ENCODE data around the gene SDCCAG8. TPM values are rescaled to one million over a fixed set of nuclear protein-coding genes. Genes with fewer than 3 reads are reported as not detected.

The SDCCAG8 gene
- total RNA-seq, 2 donors from 2014 or later: 18.5 to 20.3 TPM

DNA sequence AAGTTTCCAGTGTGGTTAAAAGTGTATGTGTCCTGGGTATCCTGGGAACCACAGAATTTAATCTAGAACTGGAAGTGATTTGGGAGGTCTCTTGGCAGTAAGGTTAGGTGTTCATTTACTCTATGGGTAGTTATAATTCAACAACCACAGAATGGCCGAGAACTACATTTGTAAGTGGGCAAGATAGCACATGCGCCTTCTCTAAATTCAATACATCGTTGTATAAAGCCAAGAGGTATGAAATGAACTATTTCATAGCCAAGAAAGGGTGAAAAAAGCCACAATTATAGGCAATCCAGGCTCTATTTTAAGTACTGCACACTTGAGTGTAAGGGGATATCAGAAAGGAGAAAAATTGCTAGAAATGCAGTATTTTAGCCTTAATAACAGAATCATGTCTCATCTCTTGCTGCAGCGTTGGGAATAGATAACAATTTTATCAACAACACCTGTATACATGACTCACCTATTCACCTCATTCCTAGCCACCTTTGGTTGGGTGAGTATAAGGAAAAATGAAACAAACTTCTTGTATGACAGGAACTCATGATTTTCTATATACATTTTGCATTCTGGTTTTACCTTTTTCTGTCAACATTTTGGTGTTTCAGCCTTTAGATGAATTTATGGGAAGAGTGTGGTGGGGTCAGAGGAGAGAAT lies 4.5 kb downstream of the SDCCAG8 start:
- Mint-ChIP-seq H3K27me3 (no peaks in the 10 kb centered on the region), H3K36me3 (no peaks in the 10 kb centered on the region), H3K9me3 (no peaks in the 10 kb centered on the region), H3K4me1 (ENCODE audit: low read depth in 2 of 2) (peaks cover 7 to 14% of the 10 kb centered on the region in 2 donors), H3K27ac (no peak overlapping the region), H3K4me3 (no peak overlapping the region)
- ATAC-seq: no peak
- DNase-seq (ENCODE audit: low spot score): no peak

DNA sequence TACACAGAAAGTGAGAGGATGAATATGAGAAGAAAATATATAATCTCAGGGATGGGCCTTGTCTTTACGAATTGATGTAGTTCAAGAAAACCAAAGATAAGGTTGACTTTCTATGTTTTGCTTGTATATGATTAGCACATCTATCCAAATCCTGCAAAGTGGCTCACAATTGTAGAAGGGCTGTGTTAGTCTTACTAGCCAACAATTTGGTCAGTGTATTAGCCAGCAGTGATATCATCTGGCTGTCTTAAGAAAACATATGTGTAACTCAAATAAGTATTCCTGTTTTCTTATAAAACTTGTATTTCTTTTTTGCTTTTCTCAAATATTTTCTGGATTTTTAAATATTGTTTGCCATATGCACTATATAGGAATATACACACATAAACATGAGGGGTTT lies 5.5 kb downstream of the SDCCAG8 start:
- no peak for DNase-seq (ENCODE audit: low spot score)
- peaks cover under 1 to 14% of the 10 kb centered on the region in 2 donors for H3K4me1 Mint-ChIP-seq (ENCODE audit: low read depth in 2 of 2)
- H3K9me3 Mint-ChIP-seq: no peaks in the 10 kb centered on the region
- H3K36me3 Mint-ChIP-seq: no peaks in the 10 kb centered on the region
- H3K27ac Mint-ChIP-seq: no peak overlapping the region
- ATAC-seq: no peak
- no peaks in the 10 kb centered on the region for H3K27me3 Mint-ChIP-seq
- H3K4me3 Mint-ChIP-seq: no peak overlapping the region

DNA sequence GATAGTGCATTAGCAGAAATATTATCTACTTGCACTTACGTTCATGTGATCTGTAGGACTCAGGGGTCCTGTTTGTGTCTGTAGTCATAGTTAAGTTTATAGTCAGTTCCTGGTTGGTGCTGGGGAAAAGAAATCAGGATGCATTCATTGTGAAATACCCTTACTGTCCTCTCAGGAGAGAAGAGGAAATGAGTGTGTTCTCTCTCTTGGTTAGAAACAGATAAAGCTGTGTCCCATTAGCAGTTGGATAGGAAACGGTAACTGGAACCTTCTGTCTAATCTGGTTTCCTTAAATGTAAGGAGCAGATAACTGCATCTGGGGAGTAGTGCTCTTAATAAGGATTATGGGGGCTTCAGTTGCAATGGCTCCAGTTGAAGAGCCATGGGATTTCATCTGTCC lies 8.9 kb downstream of the SDCCAG8 start:
- no peaks in the 10 kb centered on the region for H3K9me3 Mint-ChIP-seq
- H3K4me3 Mint-ChIP-seq: no peak overlapping the region
- H3K36me3 Mint-ChIP-seq: no peaks in the 10 kb centered on the region
- ATAC-seq (peak in 1 of 2 donors; percentile 43), DNase-seq (ENCODE audit: low spot score) (no peak)
- H3K27me3 Mint-ChIP-seq: no peaks in the 10 kb centered on the region
- H3K27ac Mint-ChIP-seq: peak overlapping the region in 1 of 2 donors; percentile 20
- peaks cover 3 to 19% of the 10 kb centered on the region in 2 donors for H3K4me1 Mint-ChIP-seq (ENCODE audit: low read depth in 2 of 2)

DNA sequence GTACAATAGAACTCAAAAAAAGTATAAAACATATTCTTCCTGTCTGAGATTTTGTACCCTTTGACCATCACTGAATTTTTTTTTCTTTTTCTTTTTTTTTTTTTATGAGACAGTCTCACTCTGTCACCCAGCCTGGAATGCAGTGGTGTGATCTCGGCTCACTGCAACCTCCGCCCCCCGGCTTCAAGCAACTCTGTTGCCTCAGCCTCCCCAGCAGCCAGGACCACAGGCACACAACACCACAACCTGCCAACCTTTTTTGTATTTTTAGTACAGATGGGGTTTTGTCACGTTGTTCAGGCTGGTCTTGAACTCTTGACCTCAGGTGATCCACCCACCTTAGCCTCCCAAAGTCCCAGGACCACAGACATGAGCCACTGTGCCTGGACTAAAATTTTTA lies 10.4 kb downstream of the SDCCAG8 start:
- Mint-ChIP-seq H3K36me3 (no peaks in the 10 kb centered on the region), H3K9me3 (no peaks in the 10 kb centered on the region), H3K4me3 (no peak overlapping the region), H3K27ac (no peak overlapping the region), H3K27me3 (no peaks in the 10 kb centered on the region), H3K4me1 (ENCODE audit: low read depth in 2 of 2) (peaks cover 3 to 19% of the 10 kb centered on the region in 2 donors)
- no peak for ATAC-seq
- DNase-seq (ENCODE audit: low spot score): no peak

DNA sequence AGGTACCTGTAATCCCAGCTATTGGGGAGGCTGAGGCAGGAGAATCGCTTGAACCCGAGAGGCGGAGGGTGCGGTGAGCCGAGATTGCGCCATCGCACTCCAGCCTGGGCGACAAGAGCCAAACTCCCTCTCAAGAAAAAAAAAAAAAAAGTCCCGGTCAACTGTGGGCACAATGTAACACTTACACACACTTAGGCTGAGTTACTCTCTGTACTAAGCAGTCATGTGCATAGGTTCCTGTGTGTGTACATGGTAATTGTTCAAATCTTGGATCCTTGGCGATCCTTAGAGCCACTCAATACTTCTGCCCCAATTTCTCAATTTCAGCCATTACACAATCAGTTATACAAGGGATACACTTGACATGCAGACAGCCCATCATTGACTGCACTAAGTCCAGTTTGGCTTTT lies 11.6 kb downstream of the SDCCAG8 start:
- H3K9me3 Mint-ChIP-seq: no peaks in the 10 kb centered on the region
- H3K36me3 Mint-ChIP-seq: no peaks in the 10 kb centered on the region
- DNase-seq (ENCODE audit: low spot score) (no peak), ATAC-seq (no peak)
- no peak overlapping the region for H3K27ac Mint-ChIP-seq
- no peak overlapping the region for H3K4me3 Mint-ChIP-seq
- peaks cover 3 to 19% of the 10 kb centered on the region in 2 donors for H3K4me1 Mint-ChIP-seq (ENCODE audit: low read depth in 2 of 2)
- no peaks in the 10 kb centered on the region for H3K27me3 Mint-ChIP-seq

- H3K9me3 Mint-ChIP-seq: no peaks in the 10 kb centered on the region
- no peak overlapping the region for H3K27ac Mint-ChIP-seq
- no peak overlapping the region for H3K4me3 Mint-ChIP-seq
- ATAC-seq (no peak), DNase-seq (ENCODE audit: low spot score) (no peak)
- H3K27me3 Mint-ChIP-seq: no peaks in the 10 kb centered on the region
- H3K36me3 Mint-ChIP-seq: no peaks in the 10 kb centered on the region
- peaks cover 3 to 19% of the 10 kb centered on the region in 2 donors for H3K4me1 Mint-ChIP-seq (ENCODE audit: low read depth in 2 of 2)
These were observed 12.2 kb downstream of the SDCCAG8 start for GRCh38 chr1:243267914-243268653.

DNA sequence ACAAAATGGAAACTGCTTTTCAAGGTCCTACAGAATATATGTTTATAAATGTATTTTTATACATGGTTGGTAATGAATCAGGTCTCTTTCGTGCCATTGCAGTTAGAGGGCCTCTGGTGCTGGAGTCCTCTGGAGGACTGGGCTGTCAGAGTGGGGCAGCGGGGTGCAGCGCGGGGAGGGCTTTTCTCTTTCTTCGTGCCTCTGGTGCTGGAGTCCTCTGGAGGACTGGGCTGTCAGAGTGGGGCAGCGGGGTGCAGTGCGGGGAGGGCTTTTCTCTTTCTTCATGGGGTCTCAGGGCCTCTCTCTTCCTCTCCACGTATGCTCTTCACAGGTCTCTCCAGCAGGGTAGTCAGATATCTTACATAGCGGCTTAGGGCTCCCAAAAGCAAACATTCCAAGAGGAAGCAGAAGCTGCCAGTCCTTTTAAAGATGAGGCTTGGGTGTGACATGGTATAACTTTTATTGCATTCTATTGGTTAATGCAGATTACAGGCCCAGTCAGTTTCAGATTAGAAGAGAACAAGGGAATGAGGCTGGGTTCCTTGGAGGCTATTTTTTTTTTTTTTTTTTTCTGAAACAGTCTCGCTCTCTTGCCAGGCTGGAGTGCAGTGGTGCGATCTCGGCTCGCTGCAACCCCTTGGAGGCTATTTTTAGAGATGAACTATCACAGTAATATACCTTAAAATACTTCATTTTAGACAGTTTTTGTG lies 13.1 kb downstream of the SDCCAG8 start:
- no peak for ATAC-seq
- Mint-ChIP-seq H3K27me3 (no peaks in the 10 kb centered on the region), H3K4me3 (no peak overlapping the region), H3K9me3 (no peaks in the 10 kb centered on the region), H3K36me3 (no peaks in the 10 kb centered on the region), H3K27ac (no peak overlapping the region), H3K4me1 (ENCODE audit: low read depth in 2 of 2) (peaks cover 4 to 16% of the 10 kb centered on the region in 2 donors)
- no peak for DNase-seq (ENCODE audit: low spot score)

DNA sequence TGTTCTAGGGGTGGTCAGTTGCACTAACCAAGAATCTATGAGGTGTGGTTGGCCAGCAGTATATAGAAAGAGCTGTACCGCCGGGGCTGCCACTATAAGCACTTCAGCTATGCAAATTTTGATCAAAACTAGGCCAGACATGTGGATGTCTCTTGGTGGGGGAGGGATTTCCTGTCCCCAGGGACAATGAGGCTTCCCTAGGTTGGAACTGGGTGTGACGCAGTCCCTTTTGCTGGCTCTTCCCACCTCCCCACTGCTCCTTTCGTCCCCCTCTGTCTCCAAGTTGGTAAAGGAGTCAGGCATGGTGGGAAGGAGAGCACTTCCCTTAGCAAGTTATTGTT lies 13.6 kb downstream of the SDCCAG8 start:
- Mint-ChIP-seq H3K4me1 (ENCODE audit: low read depth in 2 of 2) (peaks cover 6 to 11% of the 10 kb centered on the region in 2 donors), H3K4me3 (no peak overlapping the region), H3K27ac (no peak overlapping the region), H3K9me3 (no peaks in the 10 kb centered on the region), H3K36me3 (no peaks in the 10 kb centered on the region), H3K27me3 (no peaks in the 10 kb centered on the region)
- no peak for DNase-seq (ENCODE audit: low spot score)
- ATAC-seq: no peak

GRCh38 chr1:243270097-243270864 lies 14.4 kb downstream of the SDCCAG8 start:
- peaks cover 7% of the 10 kb centered on the region for H3K36me3 Mint-ChIP-seq
- DNase-seq (ENCODE audit: low spot score): no peak
- no peaks in the 10 kb centered on the region for H3K9me3 Mint-ChIP-seq
- H3K4me3 Mint-ChIP-seq: no peak overlapping the region
- no peaks in the 10 kb centered on the region for H3K27me3 Mint-ChIP-seq
- no peak for ATAC-seq
- no peak overlapping the region for H3K27ac Mint-ChIP-seq
- H3K4me1 Mint-ChIP-seq (ENCODE audit: low read depth in 2 of 2): peaks cover 4 to 6% of the 10 kb centered on the region in 2 donors

DNA sequence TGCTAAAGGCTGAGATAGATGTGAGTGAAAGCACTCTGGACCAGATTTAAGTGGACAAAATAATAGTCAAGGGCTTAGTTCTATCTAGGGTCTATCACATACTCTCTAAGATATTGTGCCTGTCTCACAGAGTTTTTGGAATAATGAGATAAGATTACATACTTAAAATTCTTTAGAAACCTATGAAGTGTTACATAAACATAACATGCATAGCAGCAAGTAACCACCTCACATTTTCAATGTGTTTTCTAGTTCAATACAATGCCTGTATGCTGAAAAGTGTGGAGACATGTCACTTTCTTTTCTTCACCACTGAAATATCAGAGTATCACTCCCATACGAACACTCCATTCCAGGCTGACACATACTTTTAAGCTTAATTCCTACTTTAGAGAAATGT lies 16.2 kb downstream of the SDCCAG8 start:
- Mint-ChIP-seq H3K4me3 (no peak overlapping the region), H3K27me3 (no peaks in the 10 kb centered on the region), H3K27ac (no peak overlapping the region), H3K36me3 (peaks cover 9% of the 10 kb centered on the region), H3K9me3 (no peaks in the 10 kb centered on the region), H3K4me1 (ENCODE audit: low read depth in 2 of 2) (peaks cover 4 to 6% of the 10 kb centered on the region in 2 donors)
- ATAC-seq (no peak), DNase-seq (ENCODE audit: low spot score) (no peak)

DNA sequence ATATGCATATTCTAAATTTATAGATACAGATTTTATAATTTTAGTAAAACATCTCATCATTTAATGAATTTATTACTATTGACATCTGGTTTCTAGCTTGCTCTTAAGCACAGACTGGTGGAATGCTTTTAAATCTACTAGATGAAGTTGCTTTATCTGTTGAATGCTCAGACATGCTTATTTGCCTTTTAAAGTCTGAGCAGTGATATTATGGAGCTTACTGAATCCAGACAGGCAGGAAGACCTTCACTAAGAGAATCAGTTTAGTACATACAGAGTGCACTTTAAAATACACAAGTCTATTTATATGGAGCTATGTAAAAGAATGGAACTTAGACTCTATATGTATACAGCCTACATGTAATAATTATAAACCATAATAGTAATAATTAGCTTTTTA lies 16.6 kb downstream of the SDCCAG8 start:
- Mint-ChIP-seq H3K9me3 (no peaks in the 10 kb centered on the region), H3K27ac (no peak overlapping the region), H3K4me1 (ENCODE audit: low read depth in 2 of 2) (peaks cover 4 to 6% of the 10 kb centered on the region in 2 donors), H3K27me3 (no peaks in the 10 kb centered on the region), H3K36me3 (peaks cover 9% of the 10 kb centered on the region), H3K4me3 (no peak overlapping the region)
- ATAC-seq (no peak), DNase-seq (ENCODE audit: low spot score) (no peak)

DNA sequence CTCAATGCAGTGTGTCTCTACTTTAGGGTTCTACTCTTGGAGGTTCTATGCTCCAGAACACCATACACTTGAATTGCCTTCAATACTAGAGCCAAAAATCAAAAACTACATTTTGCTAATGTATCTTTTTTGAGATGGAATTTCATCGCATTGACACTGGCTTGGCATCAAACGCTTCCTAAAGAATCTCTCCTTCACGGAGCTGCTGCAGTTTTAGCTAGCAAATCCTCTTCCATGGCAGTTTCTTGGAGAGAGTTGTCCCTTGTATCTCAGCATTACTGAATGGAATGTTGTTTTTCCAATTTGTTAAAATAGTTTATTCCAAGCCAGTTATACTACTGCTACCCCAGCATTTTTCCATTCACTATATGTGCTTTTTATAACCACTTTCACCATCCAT lies 17.7 kb downstream of the SDCCAG8 start:
- Mint-ChIP-seq H3K27me3 (no peaks in the 10 kb centered on the region), H3K27ac (no peak overlapping the region), H3K4me1 (ENCODE audit: low read depth in 2 of 2) (peaks cover 4 to 6% of the 10 kb centered on the region in 2 donors), H3K4me3 (no peak overlapping the region), H3K9me3 (no peaks in the 10 kb centered on the region), H3K36me3 (peaks cover 9% of the 10 kb centered on the region)
- no peak for DNase-seq (ENCODE audit: low spot score)
- ATAC-seq: no peak

GRCh38 chr1:243273945-243274344 lies 18.1 kb downstream of the SDCCAG8 start:
- no peak overlapping the region for H3K4me3 Mint-ChIP-seq

More at GRCh38 chr1:243273945-243274344, 18.1 kb downstream of the SDCCAG8 start:
- peaks cover 2 to 4% of the 10 kb centered on the region in 2 donors for H3K4me1 Mint-ChIP-seq (ENCODE audit: low read depth in 2 of 2)
- ATAC-seq (no peak), DNase-seq (ENCODE audit: low spot score) (no peak)
- no peaks in the 10 kb centered on the region for H3K27me3 Mint-ChIP-seq
- no peak overlapping the region for H3K27ac Mint-ChIP-seq
- H3K36me3 Mint-ChIP-seq: peaks cover 9% of the 10 kb centered on the region
- no peaks in the 10 kb centered on the region for H3K9me3 Mint-ChIP-seq
